ENCODE results near the gene GFRA3.
A peak's percentile ranks its signal among the peaks of the same experiment; 100 is the strongest.

Gene GFRA3

GRCh38 chr5:138282920-138283742 lies 8.7 kb upstream of the GFRA3 start:
- Histone ChIP-seq H3K36me3 (replicated peaks; ENCODE audit: low read depth, low read length) (no peaks in the 10 kb centered on the region), H3K9me3 (ENCODE audit: insufficient read depth, low read length) (no peaks in the 10 kb centered on the region), H3K4me2 (ENCODE audit: low read length) (no peak overlapping the region), H3K79me2 (ENCODE audit: low read length) (no peaks in the 10 kb centered on the region), H3K9ac (ENCODE audit: low read length) (no peak overlapping the region), H3K4me3 (ENCODE audit: low read length) (no peak overlapping the region), H2AFZ (ENCODE audit: low read depth, low read length) (no peak overlapping the region), H4K20me1 (ENCODE audit: insufficient read depth, low read length) (no peaks in the 10 kb centered on the region), H3K27me3 (ENCODE audit: low read depth, low read length) (no peaks in the 10 kb centered on the region), H3K4me1 (ENCODE audit: low read length) (peaks cover 4% of the 10 kb centered on the region; the same call in 1 of the 2 replicates), H3K27ac (ENCODE audit: low read length) (no peak overlapping the region)
- no peak for TF ChIP-seq EZH2phosphoT487 (IDR thresholded peaks at IDR 0.05; ENCODE audit: low read depth)
- TF ChIP-seq, protein P1, sequence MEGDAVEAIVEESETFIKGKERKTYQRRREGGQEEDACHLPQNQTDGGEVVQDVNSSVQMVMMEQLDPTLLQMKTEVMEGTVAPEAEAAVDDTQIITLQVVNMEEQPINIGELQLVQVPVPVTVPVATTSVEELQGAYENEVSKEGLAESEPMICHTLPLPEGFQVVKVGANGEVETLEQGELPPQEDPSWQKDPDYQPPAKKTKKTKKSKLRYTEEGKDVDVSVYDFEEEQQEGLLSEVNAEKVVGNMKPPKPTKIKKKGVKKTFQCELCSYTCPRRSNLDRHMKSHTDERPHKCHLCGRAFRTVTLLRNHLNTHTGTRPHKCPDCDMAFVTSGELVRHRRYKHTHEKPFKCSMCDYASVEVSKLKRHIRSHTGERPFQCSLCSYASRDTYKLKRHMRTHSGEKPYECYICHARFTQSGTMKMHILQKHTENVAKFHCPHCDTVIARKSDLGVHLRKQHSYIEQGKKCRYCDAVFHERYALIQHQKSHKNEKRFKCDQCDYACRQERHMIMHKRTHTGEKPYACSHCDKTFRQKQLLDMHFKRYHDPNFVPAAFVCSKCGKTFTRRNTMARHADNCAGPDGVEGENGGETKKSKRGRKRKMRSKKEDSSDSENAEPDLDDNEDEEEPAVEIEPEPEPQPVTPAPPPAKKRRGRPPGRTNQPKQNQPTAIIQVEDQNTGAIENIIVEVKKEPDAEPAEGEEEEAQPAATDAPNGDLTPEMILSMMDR (IDR thresholded peaks at IDR 0.05; ENCODE audit: low read depth, low read length), result peak; percentile 32; the same call in 1 of the 2 replicates

DNA sequence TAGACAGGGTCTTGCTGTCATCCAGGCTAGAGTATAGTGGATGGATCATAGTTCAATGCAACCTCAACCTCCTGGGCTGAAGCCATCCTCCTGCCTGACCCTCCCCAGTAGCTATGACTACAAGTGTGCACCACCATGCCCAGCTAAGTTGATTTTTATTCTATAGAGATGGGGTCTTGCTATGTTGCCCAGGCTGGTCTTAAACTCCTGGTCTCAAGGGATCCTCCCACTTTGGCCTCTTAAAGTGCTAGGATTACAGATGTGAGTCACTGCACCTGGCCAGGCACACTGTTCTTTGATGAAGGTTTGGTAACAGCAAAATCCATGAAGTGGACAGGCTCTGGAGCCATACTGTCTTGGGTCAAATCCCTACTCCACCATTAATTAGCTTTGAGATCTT lies 6.5 kb upstream of the GFRA3 start:
- Histone ChIP-seq H3K9ac (ENCODE audit: low read length) (no peak overlapping the region), H3K4me1 (ENCODE audit: low read length) (no peaks in the 10 kb centered on the region), H3K4me3 (ENCODE audit: low read length) (no peak overlapping the region), H3K27ac (ENCODE audit: low read length) (no peak overlapping the region), H3K27me3 (ENCODE audit: low read depth, low read length) (no peaks in the 10 kb centered on the region), H3K9me3 (ENCODE audit: insufficient read depth, low read length) (no peaks in the 10 kb centered on the region), H3K79me2 (ENCODE audit: low read length) (no peaks in the 10 kb centered on the region), H2AFZ (ENCODE audit: low read depth, low read length) (no peak overlapping the region), H3K4me2 (ENCODE audit: low read length) (no peak overlapping the region), H3K36me3 (replicated peaks; ENCODE audit: low read depth, low read length) (no peaks in the 10 kb centered on the region), H4K20me1 (ENCODE audit: insufficient read depth, low read length) (no peaks in the 10 kb centered on the region)
- no peak for TF ChIP-seq EZH2phosphoT487 (IDR thresholded peaks at IDR 0.05; ENCODE audit: low read depth)
- TF ChIP-seq, protein P1 (IDR thresholded peaks at IDR 0.05; ENCODE audit: low read depth, low read length), result no peak

DNA sequence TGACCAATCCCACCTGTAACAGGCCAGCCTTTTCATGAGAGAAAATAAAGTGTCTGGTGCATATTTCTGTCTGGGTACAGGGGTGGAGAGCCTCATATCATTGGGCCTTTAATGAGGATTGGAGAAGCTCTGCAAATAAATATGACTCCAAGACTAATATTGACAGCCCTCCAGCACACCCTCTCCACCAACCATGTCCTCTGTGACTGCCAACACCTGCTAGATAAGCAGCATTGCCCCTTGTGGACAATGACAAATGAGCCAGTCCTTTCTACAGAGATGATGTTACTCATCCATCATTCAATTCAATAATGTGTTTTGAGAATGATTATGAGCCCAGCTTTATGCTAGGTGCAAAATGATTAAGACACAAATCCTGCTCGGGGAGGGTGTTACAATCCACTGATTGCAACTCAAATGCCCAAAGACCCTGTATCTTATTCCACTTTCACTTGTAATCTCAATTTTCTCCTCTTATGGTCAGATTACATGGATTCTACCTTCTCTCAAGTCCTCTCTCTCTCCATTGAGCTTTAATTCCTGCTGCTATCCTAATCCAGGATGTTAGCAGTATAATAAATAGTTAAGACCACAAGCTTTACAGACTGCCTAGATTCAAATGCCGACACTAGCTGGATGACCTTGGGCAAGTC lies 2.1 kb upstream of the GFRA3 start:
- Histone ChIP-seq H3K9ac (ENCODE audit: low read length) (no peak overlapping the region), H3K4me3 (ENCODE audit: low read length) (no peak overlapping the region), H4K20me1 (ENCODE audit: insufficient read depth, low read length) (no peaks in the 10 kb centered on the region), H3K9me3 (ENCODE audit: insufficient read depth, low read length) (no peaks in the 10 kb centered on the region), H3K4me1 (ENCODE audit: low read length) (0 out of 2 replicates have a peak, but pooled peaks cover 4% of the 10 kb centered on the region), H3K36me3 (replicated peaks; ENCODE audit: low read depth, low read length) (no peaks in the 10 kb centered on the region), H3K27ac (ENCODE audit: low read length) (no peak overlapping the region), H3K27me3 (ENCODE audit: low read depth, low read length) (no peaks in the 10 kb centered on the region), H2AFZ (ENCODE audit: low read depth, low read length) (no peak overlapping the region), H3K79me2 (ENCODE audit: low read length) (no peaks in the 10 kb centered on the region), H3K4me2 (ENCODE audit: low read length) (no peak overlapping the region)
- TF ChIP-seq, protein P1 (IDR thresholded peaks at IDR 0.05; ENCODE audit: low read depth, low read length), result no peak
- TF ChIP-seq EZH2phosphoT487 (IDR thresholded peaks at IDR 0.05; ENCODE audit: low read depth), result no peak

GRCh38 chr5:138275895-138276294 lies 1.5 kb upstream of the GFRA3 start:
- H3K27ac ChIP-seq (ENCODE audit: low read length), result no peak overlapping the region
- H3K79me2 ChIP-seq (ENCODE audit: low read length), result no peaks in the 10 kb centered on the region
- no peak overlapping the region for H2AFZ ChIP-seq (ENCODE audit: low read depth, low read length)
- H3K9ac ChIP-seq (ENCODE audit: low read length), result no peak overlapping the region
- 0 out of 2 replicates have a peak, but pooled peaks cover 4% of the 10 kb centered on the region for H3K4me1 ChIP-seq (ENCODE audit: low read length)
- H4K20me1 ChIP-seq (ENCODE audit: insufficient read depth, low read length), result no peaks in the 10 kb centered on the region
- H3K9me3 ChIP-seq (ENCODE audit: insufficient read depth, low read length), result no peaks in the 10 kb centered on the region
- no peak overlapping the region for H3K4me2 ChIP-seq (ENCODE audit: low read length)
- no peak for TF ChIP-seq EZH2phosphoT487 (IDR thresholded peaks at IDR 0.05; ENCODE audit: low read depth)
- TF ChIP-seq, protein P1 (IDR thresholded peaks at IDR 0.05; ENCODE audit: low read depth, low read length), result no peak
- H3K36me3 ChIP-seq (replicated peaks; ENCODE audit: low read depth, low read length), result no peaks in the 10 kb centered on the region
- no peak overlapping the region for H3K4me3 ChIP-seq (ENCODE audit: low read length)
- H3K27me3 ChIP-seq (ENCODE audit: low read depth, low read length), result no peaks in the 10 kb centered on the region

All from OCI-LY3 (cell line).